Parathyroid adenoma (tissue), 2 donors: ENCODE measurements around the gene CLIC4.
"Not testable (repeated sequence)": the region's sequence is repeated elsewhere in the genome, so short reads cannot be mapped to it uniquely, and the experiment has no call there.

Experiments
- H2AFZ ChIP-seq: fragments of 300-600 bp; sonication (generic); one replicate; pipeline ENCODE4 v1.7.0; 2017; ENCODE audit warnings: antibody characterized with exemption, mild to moderate bottlenecking
- H3K27ac ChIP-seq: fragments of 300-600 bp; sonication (generic); one replicate; pipeline ENCODE4 v1.7.0; 2017
- H3K27me3 ChIP-seq: fragments of 300-600 bp; sonication (generic); one replicate; pipeline ENCODE4 v1.7.0; 2017; ENCODE audit warnings: low read length; ENCODE audit not compliant: control insufficient read depth, insufficient read depth
- H3K36me3 ChIP-seq: fragments of 300-600 bp; sonication (generic); one replicate; pipeline ENCODE4 v1.7.0; 2017; ENCODE audit warnings: low read length; ENCODE audit not compliant: control insufficient read depth, insufficient read depth
- H3K4me1 ChIP-seq: fragments of 300-600 bp; sonication (generic); one replicate; pipeline ENCODE4 v1.7.0; 2017; ENCODE audit warnings: control low read depth
- H3K4me2 ChIP-seq: fragments of 300-600 bp; sonication (generic); one replicate; pipeline ENCODE4 v1.7.0; 2017; ENCODE audit warnings: low read length
- H3K4me3 ChIP-seq: fragments of 300-600 bp; sonication (generic); one replicate; pipeline ENCODE4 v1.7.0; 2017; ENCODE audit warnings: low read depth, low read length
- H3K79me2 ChIP-seq: fragments of 300-600 bp; sonication (generic); one replicate; pipeline ENCODE4 v1.7.0; 2017; ENCODE audit warnings: control low read depth
- H3K9ac ChIP-seq: fragments of 300-600 bp; sonication (generic); one replicate; pipeline ENCODE4 v1.7.0; 2017; ENCODE audit warnings: mild to moderate bottlenecking
- H3K9me3 ChIP-seq: fragments of 300-600 bp; sonication (generic); one replicate; pipeline ENCODE4 v1.7.0; 2017; ENCODE audit warnings: low read length; ENCODE audit not compliant: control insufficient read depth
- CTCF ChIP-seq: fragments of 300-600 bp; sonication (generic); IDR thresholded peaks from one replicate; pipeline ENCODE4 v1.7.0; 2017; ENCODE audit warnings: antibody characterized with exemption, mild to moderate bottlenecking
- donor health status: primary hyperparathyroidism.

The CLIC4 gene

GRCh38 chr1:24699628-24700027, 45.6 kb upstream of the CLIC4 start:
- H3K79me2 ChIP-seq = no peaks in the 10 kb centered on the region
- H3K4me1 ChIP-seq = no peaks in the 10 kb centered on the region
- H3K4me2 ChIP-seq = no peak overlapping the region
- no peaks in the 10 kb centered on the region for H3K9me3 ChIP-seq
- no peak overlapping the region for H3K27ac ChIP-seq
- no peak overlapping the region for H3K9ac ChIP-seq
- no peak for TF ChIP-seq CTCF
- H2AFZ ChIP-seq = no peak overlapping the region
- H3K36me3 ChIP-seq = no peaks in the 10 kb centered on the region
- H3K4me3 ChIP-seq = no peak overlapping the region
- H3K27me3 ChIP-seq = no peaks in the 10 kb centered on the region

GRCh38 chr1:24702511-24703293, 42.5 kb upstream of the CLIC4 start:
- Histone ChIP-seq H3K79me2 (no peaks in the 10 kb centered on the region), H3K4me2 (no peak overlapping the region), H3K9me3 (no peaks in the 10 kb centered on the region), H3K27ac (no peak overlapping the region), H2AFZ (no peak overlapping the region), H3K36me3 (no peaks in the 10 kb centered on the region), H3K9ac (no peak overlapping the region), H3K27me3 (no peaks in the 10 kb centered on the region), H3K4me3 (no peak overlapping the region), H3K4me1 (no peaks in the 10 kb centered on the region)
- no peak for TF ChIP-seq CTCF

GRCh38 chr1:24704411-24705259, 40.6 kb upstream of the CLIC4 start:
- no peaks in the 10 kb centered on the region for H3K36me3 ChIP-seq
- H3K27ac ChIP-seq = no peak overlapping the region
- no peak for TF ChIP-seq CTCF
- H3K4me1 ChIP-seq = no peaks in the 10 kb centered on the region
- H3K9ac ChIP-seq = no peak overlapping the region
- H3K27me3 ChIP-seq = no peaks in the 10 kb centered on the region
- no peak overlapping the region for H2AFZ ChIP-seq
- H3K79me2 ChIP-seq = no peaks in the 10 kb centered on the region
- H3K4me2 ChIP-seq = no peak overlapping the region
- H3K4me3 ChIP-seq = no peak overlapping the region
- H3K9me3 ChIP-seq = no peaks in the 10 kb centered on the region

- Histone ChIP-seq H3K27ac (peak overlapping the region; percentile 33), H3K9ac (no peak overlapping the region), H3K36me3 (no peaks in the 10 kb centered on the region), H3K4me3 (no peak overlapping the region), H3K4me2 (no peak overlapping the region), H3K4me1 (no peaks in the 10 kb centered on the region), H3K79me2 (no peaks in the 10 kb centered on the region), H3K9me3 (no peaks in the 10 kb centered on the region), H2AFZ (peak overlapping the region; percentile 33), H3K27me3 (no peaks in the 10 kb centered on the region)
- TF ChIP-seq CTCF = no peak
Measured at GRCh38 chr1:24705260-24706073, 39.8 kb upstream of the CLIC4 start.

- not testable (repeated sequence) for H3K79me2 ChIP-seq, H3K4me3 ChIP-seq, H3K9me3 ChIP-seq, H3K4me1 ChIP-seq, H3K27me3 ChIP-seq, H2AFZ ChIP-seq, H3K36me3 ChIP-seq, H3K9ac ChIP-seq, H3K4me2 ChIP-seq
- peak overlapping the region; percentile 33 for H3K27ac ChIP-seq
Measured at GRCh38 chr1:24706074-24706389, 39.2 kb upstream of the CLIC4 start.
